Chondrocyte (in vitro differentiated cells): ENCODE data around the gene XRCC6. TPM values are rescaled to one million over a fixed set of nuclear protein-coding genes. Genes with fewer than 3 reads are reported as not detected.
A peak's percentile ranks its signal among the peaks of the same experiment; 100 is the strongest.

Source experiments
- DNase-seq: peaks from one replicate; pipeline ENCODE4 v3.0.0; 2021; ENCODE audit warnings: mixed read lengths, low spot score
- H3K27ac Mint-ChIP-seq: one replicate; pipeline ENCODE4 v1.8.0; 2021; ENCODE audit warnings: mild to moderate bottlenecking, moderate library complexity, mixed read lengths; ENCODE audit not compliant: unreplicated experiment
- H3K27me3 Mint-ChIP-seq: 2 replicates; pipeline ENCODE4 v1.8.0; 2021; ENCODE audit warnings: low read depth, mixed read lengths
- H3K36me3 Mint-ChIP-seq: 2 replicates; pipeline ENCODE4 v1.8.0; 2021; ENCODE audit warnings: low read depth, mixed read lengths
- H3K4me1 Mint-ChIP-seq: 2 replicates; pipeline ENCODE4 v1.8.0; 2021; ENCODE audit warnings: low read depth, mild to moderate bottlenecking, mixed read lengths
- H3K4me3 Mint-ChIP-seq: one replicate; pipeline ENCODE4 v1.8.0; 2021; ENCODE audit warnings: mild to moderate bottlenecking, moderate library complexity, mixed read lengths; ENCODE audit not compliant: unreplicated experiment
- H3K9me3 Mint-ChIP-seq: 2 replicates; pipeline ENCODE4 v1.8.0; 2021; ENCODE audit warnings: low read depth, mixed read lengths
- CTCF ChIP-seq: fragments of 200-600 bp; sonication (generic); IDR thresholded peaks from 2 replicates; pipeline ENCODE4 v1.5.0; 2021; ENCODE audit warnings: antibody characterized with exemption, mild to moderate bottlenecking, moderate library complexity
- total RNA-seq: library from RNA; stranded (reverse); gene quantifications from 3 replicates; pipeline ENCODE4 v1.2.1, GENCODE V29; 2021

XRCC6 gene
- total RNA-seq, 1 donor from 2014 or later = 161 TPM

DNA sequence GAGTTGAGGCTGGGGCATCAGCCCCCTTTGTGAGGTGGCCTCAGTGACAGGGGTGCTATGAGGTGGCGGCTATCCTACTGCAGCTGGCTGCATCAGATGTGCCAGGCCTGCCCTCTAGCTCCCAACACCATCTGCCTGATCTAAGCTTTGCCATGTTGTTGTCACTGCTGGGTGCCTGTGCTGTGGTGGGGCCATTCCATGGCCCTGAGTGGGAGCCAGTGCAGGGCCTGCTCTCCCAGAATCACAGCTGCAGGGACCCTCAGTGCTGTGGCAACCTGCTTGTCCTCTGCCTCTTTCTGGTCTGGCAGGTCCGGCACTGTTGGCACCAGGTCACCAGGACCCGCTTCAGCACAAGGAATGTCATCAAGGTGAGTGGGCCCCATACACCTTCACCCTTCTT lies 69.4 kb downstream of the XRCC6 start:
- Mint-ChIP-seq H3K4me3 (no peak overlapping the region), H3K4me1 (peaks cover 23% of the 10 kb centered on the region), H3K9me3 (no peaks in the 10 kb centered on the region), H3K27me3 (no peaks in the 10 kb centered on the region), H3K27ac (peak overlapping the region; percentile 41), H3K36me3 (no peaks in the 10 kb centered on the region)
- TF ChIP-seq CTCF = no peak
- no peak for DNase-seq

DNA sequence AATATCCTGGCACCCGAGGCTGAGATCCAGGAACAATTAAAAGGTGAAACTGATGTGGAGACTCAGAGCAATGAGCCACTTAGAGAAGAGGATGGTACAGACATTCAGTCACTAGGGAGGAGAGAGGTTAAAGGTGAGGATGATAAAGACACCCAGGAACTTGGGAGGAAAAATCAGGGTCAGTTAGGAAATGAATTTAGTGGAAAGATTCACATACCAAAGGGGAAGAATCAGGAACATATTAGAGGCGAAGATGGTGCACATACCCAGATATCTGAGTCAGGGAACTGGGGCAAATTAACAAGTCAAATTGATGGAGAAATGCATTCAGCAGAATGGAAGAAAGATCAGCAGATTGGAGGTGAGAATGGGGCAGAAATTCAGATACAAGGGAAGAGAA lies 74.1 kb downstream of the XRCC6 start:
- Mint-ChIP-seq H3K4me1 (peaks cover 1% of the 10 kb centered on the region), H3K27ac (no peak overlapping the region), H3K36me3 (no peaks in the 10 kb centered on the region), H3K27me3 (no peaks in the 10 kb centered on the region), H3K9me3 (no peaks in the 10 kb centered on the region), H3K4me3 (no peak overlapping the region)
- TF ChIP-seq CTCF = no peak
- no peak for DNase-seq

GRCh38 chr22:41696703-41697102 lies 75.6 kb downstream of the XRCC6 start:
- Mint-ChIP-seq H3K36me3 (no peaks in the 10 kb centered on the region), H3K4me1 (no peaks in the 10 kb centered on the region), H3K27ac (peak overlapping the region; percentile 98), H3K27me3 (no peaks in the 10 kb centered on the region), H3K9me3 (no peaks in the 10 kb centered on the region), H3K4me3 (peak overlapping the region; percentile 69)
- no peak for TF ChIP-seq CTCF
- no peak for DNase-seq

DNA sequence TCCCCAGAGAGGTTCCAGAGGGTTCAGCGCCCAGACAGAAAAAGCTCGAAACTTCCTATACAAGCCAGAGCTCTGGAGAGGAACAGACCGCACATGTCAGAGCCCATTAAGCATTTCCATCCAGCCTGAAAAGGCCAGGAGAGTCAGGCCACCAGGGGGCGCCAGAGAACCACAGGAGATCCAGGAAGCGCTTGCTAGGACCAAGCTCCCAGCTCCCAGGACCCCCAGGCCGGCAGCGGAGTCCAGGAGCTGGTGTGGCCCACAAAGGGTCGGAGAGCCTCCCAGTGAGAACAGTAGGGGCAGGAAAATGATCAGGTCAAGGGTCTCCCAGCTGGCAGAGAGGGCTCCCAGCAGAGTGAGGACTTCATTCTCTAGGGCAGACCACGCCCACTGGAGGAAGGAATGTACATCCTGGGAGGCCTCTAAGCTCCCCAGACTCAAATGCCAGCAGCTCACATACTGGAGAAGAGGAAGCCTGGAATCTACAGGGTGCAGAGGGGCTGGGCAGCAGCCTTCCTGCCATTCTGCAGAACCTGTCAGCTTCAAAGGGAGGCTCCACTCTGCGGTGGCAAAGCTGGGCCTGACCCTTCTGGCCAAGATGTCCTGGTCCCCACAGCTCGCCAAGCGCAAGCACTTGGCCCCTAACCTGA lies 76.2 kb downstream of the XRCC6 start:
- peak; percentile 96 for DNase-seq
- peak overlapping the region; percentile 98 for H3K27ac Mint-ChIP-seq
- H3K4me1 Mint-ChIP-seq = no peaks in the 10 kb centered on the region
- no peaks in the 10 kb centered on the region for H3K27me3 Mint-ChIP-seq
- H3K36me3 Mint-ChIP-seq = no peaks in the 10 kb centered on the region
- H3K9me3 Mint-ChIP-seq = no peaks in the 10 kb centered on the region
- peak; percentile 99 for TF ChIP-seq CTCF
- H3K4me3 Mint-ChIP-seq = peak overlapping the region; percentile 69

DNA sequence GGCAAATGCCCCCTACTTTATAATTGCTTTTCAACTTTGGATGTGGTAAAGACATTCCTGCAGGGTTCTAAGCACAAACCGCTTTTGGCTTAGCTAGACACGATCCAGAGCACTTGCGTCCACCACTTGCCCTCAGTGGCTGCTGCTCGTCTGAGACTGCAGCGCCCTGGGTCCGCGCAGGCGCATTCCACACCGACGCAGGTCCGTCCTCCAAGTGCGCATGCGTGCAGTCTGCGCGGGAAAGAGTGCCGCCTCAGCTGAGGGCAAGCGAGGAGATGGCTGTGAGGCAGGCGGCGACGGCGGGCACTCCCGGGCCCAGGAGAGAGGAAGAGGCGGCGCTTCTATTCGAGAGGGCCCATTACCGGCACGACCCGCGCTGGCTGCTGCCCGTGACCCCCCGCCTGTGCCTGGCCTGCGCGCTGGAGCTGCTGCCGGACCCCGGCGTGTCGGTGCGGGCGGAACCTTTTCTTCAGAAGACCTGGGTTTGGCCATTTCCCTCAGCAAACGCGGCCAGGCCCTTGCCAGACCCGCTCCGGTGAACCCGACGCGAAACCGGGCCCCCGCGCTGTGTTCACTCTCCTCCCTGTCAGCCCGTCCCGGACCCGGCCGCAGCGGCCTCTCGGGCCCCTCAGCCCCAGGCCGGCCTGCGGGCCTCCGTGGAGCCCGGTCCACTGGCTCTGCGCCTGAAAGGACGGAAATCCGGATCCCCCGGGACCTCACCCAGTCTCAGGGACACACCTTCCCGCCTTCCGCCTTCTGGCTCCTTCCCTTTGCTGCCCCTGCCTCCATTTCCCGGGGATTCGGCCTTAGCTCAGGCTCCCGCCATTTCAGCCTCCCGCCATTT lies 78.4 kb downstream of the XRCC6 start, which contains the start of gene MEI1:
TSS of gene MEI1 (plus strand) at position 240 of the 844 bp plus-strand sequence. CDS start at position 276, 36 bp downstream.
- Mint-ChIP-seq H3K4me3 (no peak within 1 kb of the TSS), H3K36me3 (no peaks in the 10 kb centered on the region), H3K27ac (no peak within 1 kb of the TSS), H3K9me3 (no peaks in the 10 kb centered on the region), H3K27me3 (no peaks in the 10 kb centered on the region), H3K4me1 (no peaks in the 10 kb centered on the region)
- no peak for DNase-seq
- TF ChIP-seq CTCF = no peak
